Midbrain (tissue), 1 donor: ENCODE results near the gene NFKB2.

Source experiments
- DNase-seq: peaks from one replicate; lab custom pipeline; 2025; lab: John Stamatoyannopoulos, UW

Gene NFKB2

GRCh38 chr10:102422545-102423129 lies 27.1 kb downstream of the NFKB2 start:
- DNase-seq, result peak; percentile 69

GRCh38 chr10:102423372-102423968 lies 28.0 kb downstream of the NFKB2 start:
- no peak for DNase-seq

- no peak for DNase-seq
These were observed 28.6 kb downstream of the NFKB2 start for GRCh38 chr10:102424145-102424544.

GRCh38 chr10:102424916-102425315 lies 29.4 kb downstream of the NFKB2 start:
- DNase-seq, result no peak

GRCh38 chr10:102425444-102425843 lies 29.9 kb downstream of the NFKB2 start:
- no peak for DNase-seq

GRCh38 chr10:102426803-102427287 lies 31.3 kb downstream of the NFKB2 start:
- no peak for DNase-seq

- no peak for DNase-seq
These were observed 34.0 kb downstream of the NFKB2 start for GRCh38 chr10:102429468-102429867.

GRCh38 chr10:102431452-102432124 lies 36.1 kb downstream of the NFKB2 start:
- DNase-seq, result no peak

- peak; percentile 97 for DNase-seq
These were observed 36.9 kb downstream of the NFKB2 start, which contains the start of gene CUEDC2 for GRCh38 chr10:102432162-102432950. TSS of gene CUEDC2 (minus strand) at chr10:102432574. CDS start at chr10:102425188, 7,386 bp downstream.

- no peak for DNase-seq
These were observed 38.1 kb downstream of the NFKB2 start for GRCh38 chr10:102433619-102434046.

- DNase-seq, result no peak
These were observed 39.1 kb downstream of the NFKB2 start for GRCh38 chr10:102434394-102435132.

- DNase-seq, result no peak
These were observed 39.6 kb downstream of the NFKB2 start for GRCh38 chr10:102435133-102435497.

GRCh38 chr10:102435529-102436233 lies 40.2 kb downstream of the NFKB2 start:
- no peak for DNase-seq

GRCh38 chr10:102436312-102436711 lies 40.8 kb downstream of the NFKB2 start:
- DNase-seq, result no peak

- DNase-seq, result no peak
These were observed 42.0 kb downstream of the NFKB2 start for GRCh38 chr10:102437515-102437914.

GRCh38 chr10:102438374-102438773 lies 42.9 kb downstream of the NFKB2 start:
- DNase-seq, result no peak

- no peak for DNase-seq
These were observed 49.3 kb downstream of the NFKB2 start for GRCh38 chr10:102444851-102445250.

- no peak for DNase-seq
These were observed 54.0 kb downstream of the NFKB2 start for GRCh38 chr10:102449321-102450123.

GRCh38 chr10:102450124-102450373 lies 54.5 kb downstream of the NFKB2 start:
- DNase-seq, result no peak

- DNase-seq, result peak; percentile 77
These were observed 55.0 kb downstream of the NFKB2 start for GRCh38 chr10:102450374-102451104.
